ENCODE data around the gene CHID1. TPM values are rescaled to one million over a fixed set of nuclear protein-coding genes. Genes with fewer than 3 reads are reported as not detected.

Gene CHID1
- total and polyA plus RNA-seq, 5 experiments from 2014 or later, result 50.2 to 61.5 (median 54.7) TPM

DNA sequence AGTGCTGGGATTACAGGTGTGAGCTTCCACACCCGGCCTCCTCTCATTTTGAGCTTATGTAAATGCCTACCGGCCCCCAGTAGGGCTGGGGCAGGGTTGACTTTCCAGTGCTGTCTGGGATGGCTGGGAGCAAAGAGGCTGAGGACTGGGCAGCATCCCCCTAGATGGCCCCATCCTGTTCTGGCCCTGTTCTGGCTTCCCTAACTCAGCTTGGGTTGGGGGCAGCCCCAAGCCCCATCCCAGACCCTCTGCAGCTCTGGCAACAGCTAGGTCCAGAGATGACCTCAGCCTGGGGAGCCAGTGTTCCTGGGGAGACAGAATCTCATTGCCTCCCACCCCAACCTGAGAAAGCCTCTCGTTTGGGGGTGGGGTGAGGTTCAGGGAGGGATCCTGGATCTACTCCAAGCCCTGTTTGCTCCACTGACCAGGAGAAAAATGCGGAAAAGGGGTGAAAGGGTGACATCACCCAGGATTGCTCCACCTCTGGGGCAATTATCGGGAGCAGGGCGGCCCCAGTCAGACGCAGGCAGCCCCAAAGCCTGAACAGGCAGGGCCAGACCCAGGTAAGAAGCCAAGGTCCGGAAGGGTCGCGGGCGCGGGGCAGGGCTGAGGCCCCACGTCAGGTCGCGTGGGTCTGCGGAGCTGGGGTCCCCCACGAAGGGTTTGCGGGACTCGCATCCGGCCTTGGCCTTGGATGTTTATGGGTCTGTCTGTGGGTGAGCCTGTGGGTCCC, 92.0 kb downstream of the CHID1 start, which contains the start of gene PNPLA2:
Gene PNPLA2 (plus strand): TSS at position 519 of the 733 bp plus-strand sequence. CDS start 805 bp downstream, outside the sequence.
- Mint-ChIP-seq H3K27ac (peak within 1 kb of the TSS; percentile 57 to 95 (median 89)), H3K9me3 (no peaks in the 10 kb centered on the region), H3K4me1 (peaks cover 6 to 22% (median 20%) of the 10 kb centered on the region in 4 donors), H3K36me3 (peaks cover 0 to 21% (median 4%) of the 10 kb centered on the region in 3 donors), H3K27me3 (peaks cover 0 to 2% (median 0%) of the 10 kb centered on the region in 5 donors), H3K4me3 (peak within 1 kb of the TSS; percentile 78 to 92 (median 86))
- DNase-seq (no peak), ATAC-seq (no peak)
- POLR2A ChIA-PET, result interaction anchor here (0.8 to 6.0 kb wide), 20 partner anchors 7 to 611 kb away, joined by 3 to 127 read pairs (median 6); partner anchors contain the start of genes BET1L, CD151, CHID1 and CRACR2B

Other genes starting within 250 kb of the CHID1 start
- 10 to 100 TPM; 46.5 to 51.0 TPM for gene DEAF1, start 215.6 kb downstream of the CHID1 start, total RNA-seq
- gene DEAF1, start 215.6 kb downstream of the CHID1 start, polyA plus RNA-seq, result 10 to 100 TPM; 27.0 to 58.2 (median 27.9) TPM
- gene TMEM80, start 215.0 kb downstream of the CHID1 start, total RNA-seq, result 10 to 100 TPM; 46.0 to 49.2 TPM
- 10 to 100 TPM; 22.2 to 44.6 (median 32.4) TPM for gene TMEM80, start 215.0 kb downstream of the CHID1 start, polyA plus RNA-seq
- 1 to 10 TPM; 8.2 to 9.7 TPM for gene EPS8L2, start 204.6 kb downstream of the CHID1 start, total RNA-seq
- 10 to 100 TPM in 2 of 3 donors, 1 to 10 TPM in 1; 9.6 to 20.4 (median 14.8) TPM for gene EPS8L2, start 204.6 kb downstream of the CHID1 start, polyA plus RNA-seq
- 100 to 1,000 TPM; 120 to 124 TPM for gene TALDO1, start 163.3 kb downstream of the CHID1 start, total RNA-seq
- gene TALDO1, start 163.3 kb downstream of the CHID1 start, polyA plus RNA-seq, result 100 to 1,000 TPM; 160 to 173 (median 166) TPM
- gene GATD1, start 133.3 kb downstream of the CHID1 start, total RNA-seq, result 10 to 100 TPM; 57.0 to 65.6 TPM
- 10 to 100 TPM in 2 of 3 donors, 1 to 10 TPM in 1; 7.2 to 20.7 (median 12.8) TPM for gene GATD1, start 133.3 kb downstream of the CHID1 start, polyA plus RNA-seq
- gene CEND1, start 120.7 kb downstream of the CHID1 start, total RNA-seq, result not detected
- gene CEND1, start 120.7 kb downstream of the CHID1 start, polyA plus RNA-seq, result not detected
- gene SLC25A22, start 112.5 kb downstream of the CHID1 start, total RNA-seq, result 10 to 100 TPM; 18.1 to 19.2 TPM
- gene SLC25A22, start 112.5 kb downstream of the CHID1 start, polyA plus RNA-seq, result 10 to 100 TPM in 1 of 3 donors, 1 to 10 TPM in 2; 6.4 to 16.4 (median 6.5) TPM
- 10 to 100 TPM; 37.7 to 40.7 TPM for gene PIDD1, start 105.6 kb downstream of the CHID1 start, total RNA-seq
- 1 to 10 TPM; 2.5 to 6.6 (median 4.1) TPM for gene PIDD1, start 105.6 kb downstream of the CHID1 start, polyA plus RNA-seq
- 1,000 to 10,000 TPM; 5,498 to 5,522 TPM for gene RPLP2, start 100.8 kb downstream of the CHID1 start, total RNA-seq
- 1,000 to 10,000 TPM; 4,080 to 5,338 (median 4,376) TPM for gene RPLP2, start 100.8 kb downstream of the CHID1 start, polyA plus RNA-seq
- 100 to 1,000 TPM; 248 to 251 TPM for gene PNPLA2, start 91.9 kb downstream of the CHID1 start, total RNA-seq
- 10 to 100 TPM; 20.5 to 42.7 (median 31.5) TPM for gene PNPLA2, start 91.9 kb downstream of the CHID1 start, polyA plus RNA-seq
- gene CRACR2B, start 82.9 kb downstream of the CHID1 start, total RNA-seq, result under 1 TPM; 0.60 to 0.85 TPM
- under 1 TPM in 1 of 3 donors, not detected in 2; 0.18 TPM for gene CRACR2B, start 82.9 kb downstream of the CHID1 start, polyA plus RNA-seq
- 10 to 100 TPM; 20.8 to 24.3 TPM for gene CD151, start 77.9 kb downstream of the CHID1 start, total RNA-seq
- 10 to 100 TPM in 2 of 3 donors, 1 to 10 TPM in 1; 9.4 to 11.2 (median 10.2) TPM for gene CD151, start 77.9 kb downstream of the CHID1 start, polyA plus RNA-seq
- 10 to 100 TPM; 50.3 to 50.6 TPM for gene POLR2L, start 68.3 kb downstream of the CHID1 start, total RNA-seq
- gene POLR2L, start 68.3 kb downstream of the CHID1 start, polyA plus RNA-seq, result 100 to 1,000 TPM in 1 of 3 donors, 10 to 100 TPM in 2; 96.5 to 102 (median 99.7) TPM
- gene TSPAN4, start 68.0 kb downstream of the CHID1 start, total RNA-seq, result 1 to 10 TPM; 6.0 to 8.9 TPM
- 10 to 100 TPM in 1 of 3 donors, 1 to 10 TPM in 2; 7.2 to 12.8 (median 8.3) TPM for gene TSPAN4, start 68.0 kb downstream of the CHID1 start, polyA plus RNA-seq
- gene AP2A2, start 15.1 kb upstream of the CHID1 start, total RNA-seq, result 10 to 100 TPM; 77.8 to 80.8 TPM
- 10 to 100 TPM in 2 of 3 donors, 1 to 10 TPM in 1; 8.2 to 13.9 (median 11.6) TPM for gene AP2A2, start 15.1 kb upstream of the CHID1 start, polyA plus RNA-seq
- gene MUC6, start 125.9 kb upstream of the CHID1 start, total RNA-seq, result not detected
- not detected for gene MUC6, start 125.9 kb upstream of the CHID1 start, polyA plus RNA-seq
- gene MUC2, start 164.1 kb upstream of the CHID1 start, total RNA-seq, result not detected
- gene MUC2, start 164.1 kb upstream of the CHID1 start, polyA plus RNA-seq, result not detected
- not detected for gene MUC5AC, start 247.1 kb upstream of the CHID1 start, total RNA-seq
- gene MUC5AC, start 247.1 kb upstream of the CHID1 start, polyA plus RNA-seq, result not detected

Measured in naive thymus-derived CD8-positive, alpha-beta T cell (primary cell).